Osteoblast (primary cell): ENCODE results near the gene TBC1D24. TPM values are rescaled to one million over a fixed set of nuclear protein-coding genes. Genes with fewer than 3 reads are reported as not detected.
A peak's percentile ranks its signal among the peaks of the same experiment; 100 is the strongest.

Experiments
- DNase-seq: peaks from one replicate; pipeline ENCODE4 v3.0.0; 2011; ENCODE audit warnings: low spot score, mixed read lengths; ENCODE audit not compliant: insufficient read length; ENCODE audit errors: missing footprints
- H2AFZ ChIP-seq: 2 replicates; pipeline ENCODE4 v1.6.0; 2011; ENCODE audit warnings: mild to moderate bottlenecking, low read length
- H3K27ac ChIP-seq: 2 replicates; pipeline ENCODE4 v1.5.1; 2011; ENCODE audit warnings: mild to moderate bottlenecking, low read depth, low read length, moderate library complexity
- H3K27me3 ChIP-seq: 2 replicates; pipeline ENCODE4 v1.6.0; 2012; ENCODE audit warnings: mild to moderate bottlenecking, control low read depth, inconsistent platforms, low read length, moderate library complexity; ENCODE audit not compliant: insufficient read depth
- H3K36me3 ChIP-seq: 2 replicates; pipeline ENCODE4 v1.5.1; 2011; ENCODE audit warnings: mild to moderate bottlenecking, low read length, control low read depth, moderate library complexity; ENCODE audit not compliant: insufficient read depth
- H3K4me1 ChIP-seq: 2 replicates; pipeline ENCODE4 v1.5.1; 2011; ENCODE audit warnings: mild to moderate bottlenecking, low read length, control low read depth, moderate library complexity; ENCODE audit not compliant: insufficient read depth
- H3K4me2 ChIP-seq: 2 replicates; pipeline ENCODE4 v1.6.0; 2011; ENCODE audit warnings: mild to moderate bottlenecking, low read length; ENCODE audit not compliant: insufficient read depth
- H3K4me3 ChIP-seq: fragments of 200-600 bp; sonication (generic); 3 replicates; pipeline ENCODE4 v1.5.1; 2012; ENCODE audit warnings: mild to moderate bottlenecking, low read length, inconsistent platforms; ENCODE audit not compliant: insufficient read depth
- H3K79me2 ChIP-seq: 2 replicates; pipeline ENCODE4 v1.6.0; 2012; ENCODE audit warnings: mild to moderate bottlenecking, low read length, control low read depth, inconsistent platforms; ENCODE audit not compliant: insufficient read depth
- H3K9me3 ChIP-seq: 2 replicates; pipeline ENCODE4 v1.5.1; 2011; ENCODE audit warnings: low read depth, low read length, control low read depth
- H4K20me1 ChIP-seq: 2 replicates; pipeline ENCODE4 v1.6.0; 2012; ENCODE audit warnings: mild to moderate bottlenecking, low read length, control low read depth; ENCODE audit not compliant: insufficient read depth
- CTCF ChIP-seq: IDR thresholded peaks from 2 replicates; pipeline ENCODE4 v1.5.1; 2011; ENCODE audit warnings: mild to moderate bottlenecking, low read depth, low read length, moderate library complexity; ENCODE audit errors: extremely low read depth
- total RNA-seq: library from RNA; depleted of rRNA; stranded (reverse); fragments of >200 nt; gene quantifications from 2 replicates; pipeline ENCODE4 v1.2.3, GENCODE V29; 2012

The TBC1D24 gene
- total RNA-seq, 1 donor, result 16.6 TPM

DNA sequence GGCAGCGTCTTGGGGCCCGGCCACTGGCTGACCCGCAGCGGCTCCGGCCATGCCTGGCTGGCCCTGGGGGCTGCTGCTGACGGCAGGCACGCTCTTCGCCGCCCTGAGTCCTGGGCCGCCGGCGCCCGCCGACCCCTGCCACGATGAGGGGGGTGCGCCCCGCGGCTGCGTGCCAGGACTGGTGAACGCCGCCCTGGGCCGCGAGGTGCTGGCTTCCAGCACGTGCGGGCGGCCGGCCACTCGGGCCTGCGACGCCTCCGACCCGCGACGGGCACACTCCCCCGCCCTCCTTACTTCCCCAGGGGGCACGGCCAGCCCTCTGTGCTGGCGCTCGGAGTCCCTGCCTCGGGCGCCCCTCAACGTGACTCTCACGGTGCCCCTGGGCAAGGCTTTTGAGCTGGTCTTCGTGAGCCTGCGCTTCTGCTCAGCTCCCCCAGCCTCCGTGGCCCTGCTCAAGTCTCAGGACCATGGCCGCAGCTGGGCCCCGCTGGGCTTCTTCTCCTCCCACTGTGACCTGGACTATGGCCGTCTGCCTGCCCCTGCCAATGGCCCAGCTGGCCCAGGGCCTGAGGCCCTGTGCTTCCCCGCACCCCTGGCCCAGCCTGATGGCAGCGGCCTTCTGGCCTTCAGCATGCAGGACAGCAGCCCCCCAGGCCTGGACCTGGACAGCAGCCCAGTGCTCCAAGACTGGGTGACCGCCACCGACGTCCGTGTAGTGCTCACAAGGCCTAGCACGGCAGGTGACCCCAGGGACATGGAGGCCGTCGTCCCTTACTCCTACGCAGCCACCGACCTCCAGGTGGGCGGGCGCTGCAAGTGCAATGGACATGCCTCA lies 3.1 kb upstream of the TBC1D24 start:
- Histone ChIP-seq H3K27ac (no peak overlapping the region), H3K4me2 (peak overlapping the region; percentile 58), H4K20me1 (peaks cover 11% of the 10 kb centered on the region), H3K27me3 (no peaks in the 10 kb centered on the region), H3K4me3 (peak overlapping the region; percentile 50), H3K36me3 (no peaks in the 10 kb centered on the region), H3K9me3 (no peaks in the 10 kb centered on the region), H3K79me2 (peaks cover 15% of the 10 kb centered on the region), H2AFZ (no peak overlapping the region), H3K4me1 (peaks cover 17% of the 10 kb centered on the region)
- no peak for TF ChIP-seq CTCF
- DNase-seq, result no peak

DNA sequence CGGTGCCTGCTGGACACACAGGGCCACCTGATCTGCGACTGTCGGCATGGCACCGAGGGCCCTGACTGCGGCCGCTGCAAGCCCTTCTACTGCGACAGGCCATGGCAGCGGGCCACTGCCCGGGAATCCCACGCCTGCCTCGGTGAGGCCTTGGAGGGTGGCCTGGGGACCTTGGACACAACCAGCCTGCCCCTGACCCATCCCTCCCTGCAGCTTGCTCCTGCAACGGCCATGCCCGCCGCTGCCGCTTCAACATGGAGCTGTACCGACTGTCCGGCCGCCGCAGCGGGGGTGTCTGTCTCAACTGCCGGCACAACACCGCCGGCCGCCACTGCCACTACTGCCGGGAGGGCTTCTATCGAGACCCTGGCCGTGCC lies 2.5 kb upstream of the TBC1D24 start:
- no peak overlapping the region for H2AFZ ChIP-seq
- H3K36me3 ChIP-seq, result no peaks in the 10 kb centered on the region
- no peaks in the 10 kb centered on the region for H3K9me3 ChIP-seq
- no peak overlapping the region for H3K4me3 ChIP-seq
- H3K27ac ChIP-seq, result no peak overlapping the region
- no peaks in the 10 kb centered on the region for H3K27me3 ChIP-seq
- peaks cover 13% of the 10 kb centered on the region for H3K4me1 ChIP-seq
- no peak for TF ChIP-seq CTCF
- DNase-seq, result no peak
- no peak overlapping the region for H3K4me2 ChIP-seq
- peaks cover 11% of the 10 kb centered on the region for H4K20me1 ChIP-seq
- H3K79me2 ChIP-seq, result peaks cover 16% of the 10 kb centered on the region

DNA sequence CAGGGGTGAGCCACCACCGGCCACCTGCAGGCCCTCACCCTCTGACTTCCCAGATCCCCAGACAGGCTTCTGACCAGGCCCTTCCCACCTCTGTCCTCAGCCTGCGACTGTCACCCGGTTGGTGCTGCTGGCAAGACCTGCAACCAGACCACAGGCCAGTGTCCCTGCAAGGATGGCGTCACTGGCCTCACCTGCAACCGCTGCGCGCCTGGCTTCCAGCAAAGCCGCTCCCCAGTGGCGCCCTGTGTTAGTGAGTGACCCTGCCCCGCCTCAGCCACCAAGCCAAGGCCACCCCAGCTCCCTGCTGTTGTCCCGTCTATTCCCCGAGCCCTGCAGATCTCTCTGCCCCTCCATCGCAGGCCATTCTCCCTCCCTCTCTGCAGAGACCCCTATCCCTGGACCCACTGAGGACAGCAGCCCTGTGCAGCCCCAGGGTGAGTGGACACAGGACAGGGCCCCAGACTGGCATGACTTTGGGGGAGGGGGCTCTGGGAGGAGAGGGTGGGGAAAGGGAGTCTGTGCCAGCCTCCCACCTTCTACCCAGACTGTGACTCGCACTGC lies 2.0 kb upstream of the TBC1D24 start:
- Histone ChIP-seq H3K36me3 (no peaks in the 10 kb centered on the region), H3K4me2 (no peak overlapping the region), H3K4me3 (no peak overlapping the region), H4K20me1 (peaks cover 11% of the 10 kb centered on the region), H2AFZ (no peak overlapping the region), H3K79me2 (peaks cover 21% of the 10 kb centered on the region), H3K9me3 (no peaks in the 10 kb centered on the region), H3K27me3 (no peaks in the 10 kb centered on the region), H3K4me1 (peaks cover 13% of the 10 kb centered on the region), H3K27ac (no peak overlapping the region)
- TF ChIP-seq CTCF, result no peak
- no peak for DNase-seq

- Histone ChIP-seq H4K20me1 (peaks cover 16% of the 10 kb centered on the region), H3K27ac (no peak overlapping the region), H3K27me3 (no peaks in the 10 kb centered on the region), H3K4me1 (peaks cover 10% of the 10 kb centered on the region), H3K9me3 (no peaks in the 10 kb centered on the region), H3K79me2 (peaks cover 26% of the 10 kb centered on the region), H3K4me3 (peak overlapping the region; percentile 50), H3K4me2 (peak overlapping the region; percentile 88), H3K36me3 (no peaks in the 10 kb centered on the region), H2AFZ (no peak overlapping the region)
- no peak for TF ChIP-seq CTCF
- no peak for DNase-seq
Observed at GRCh38 chr16:2473446-2473926, 1.4 kb upstream of the TBC1D24 start.
